Thyroid gland (tissue), 4 donors: ENCODE measurements around the gene PTGR3.

ENCODE experiments used
- CTCF ChIP-seq, 6 experiments: fragments of 200-600 bp in 3 of 6; fragments of 450-650 bp in 3 of 6; sonication (generic) in 3 of 6; IDR thresholded peaks; one replicate each; pipeline ENCODE4 v1.5.1; 2016 to 2019; ENCODE audit warnings: antibody characterized with exemption in 6 of 6, mild to moderate bottlenecking in 2 of 6, inconsistent platforms in 1 of 6, moderate library complexity in 1 of 6
- POLR2A ChIP-seq, 2 donors: fragments of 450-650 bp; IDR thresholded peaks; one replicate each; pipeline ENCODE4 v1.6.1; 2017; ENCODE audit warnings: antibody characterized with exemption in 2 of 2, mild to moderate bottlenecking in 2 of 2, moderate library complexity in 1 of 2

- TF ChIP-seq CTCF (IDR thresholded peaks at IDR 0.05) (no peak), POLR2A (IDR thresholded peaks at IDR 0.05) (no peak)
Observed at GRCh38 chr18:75221397-75221796, 12.5 kb upstream of the PTGR3 start.
